Loucy (cell line): Measurements from ENCODE around the gene POC1B.

Experiments used
- H2AFZ ChIP-seq: fragments of 200-600 bp; sonication (generic); 2 replicates; pipeline ENCODE4 v1.6.0; 2016; ENCODE audit warnings: antibody characterized with exemption, mild to moderate bottlenecking, low read length, moderate library complexity
- H3F3A ChIP-seq: fragments of 200-600 bp; 2 replicates; pipeline ENCODE4 v1.6.0; 2016; ENCODE audit warnings: antibody characterized with exemption, low read depth, mild to moderate bottlenecking
- H3K27me3 ChIP-seq: fragments of 200-600 bp; sonication (generic); 2 replicates; pipeline ENCODE4 v1.6.1; 2014; ENCODE audit warnings: low read length, mild to moderate bottlenecking; ENCODE audit not compliant: insufficient read depth, poor library complexity, severe bottlenecking
- H3K36me3 ChIP-seq: fragments of 200-600 bp; sonication (generic); 2 replicates; pipeline ENCODE4 v1.6.1; 2016; ENCODE audit warnings: low read length; ENCODE audit not compliant: insufficient read depth
- H3K4me1 ChIP-seq: fragments of 200-600 bp; sonication (generic); 2 replicates; pipeline ENCODE4 v1.5.1; 2014; ENCODE audit warnings: low read length, mild to moderate bottlenecking; ENCODE audit not compliant: insufficient read depth, poor library complexity, severe bottlenecking
- H3K4me2 ChIP-seq: fragments of 200-600 bp; sonication (generic); 2 replicates; pipeline ENCODE4 v1.6.0; 2014; ENCODE audit warnings: antibody characterized with exemption, low read length, low read depth, mild to moderate bottlenecking; ENCODE audit not compliant: poor library complexity, severe bottlenecking
- H3K4me3 ChIP-seq: fragments of 200-600 bp; sonication (generic); 2 replicates; pipeline ENCODE4 v1.5.1; 2014; ENCODE audit warnings: low read length, mild to moderate bottlenecking, mixed read lengths; ENCODE audit not compliant: poor library complexity, severe bottlenecking
- H3K79me2 ChIP-seq: fragments of 200-600 bp; sonication (generic); 2 replicates; pipeline ENCODE4 v1.6.1; 2014; ENCODE audit warnings: low read length; ENCODE audit not compliant: insufficient read depth
- H3K9ac ChIP-seq: fragments of 200-600 bp; sonication (generic); 2 replicates; pipeline ENCODE4 v1.6.0; 2014; ENCODE audit warnings: mild to moderate bottlenecking, low read depth, low read length, moderate library complexity; ENCODE audit not compliant: poor library complexity, severe bottlenecking
- H3K9me2 ChIP-seq: fragments of 200-600 bp; sonication (generic); replicated peaks from 2 replicates; pipeline ENCODE4 v1.6.1; 2016; ENCODE audit warnings: low read depth, low read length, mixed read lengths
- H3K9me3 ChIP-seq: fragments of 200-600 bp; sonication (generic); 2 replicates; pipeline ENCODE4 v1.6.1; 2014; ENCODE audit warnings: mild to moderate bottlenecking, antibody characterized with exemption, low read length, low read depth; ENCODE audit not compliant: insufficient read depth
- H4K20me1 ChIP-seq: fragments of 200-600 bp; sonication (generic); 2 replicates; pipeline ENCODE4 v1.6.0; 2014; ENCODE audit warnings: antibody characterized with exemption, low read length, mild to moderate bottlenecking; ENCODE audit not compliant: insufficient read depth, poor library complexity, severe bottlenecking
- EZH2phosphoT487 ChIP-seq: fragments of 200-600 bp; IDR thresholded peaks from 2 replicates; pipeline ENCODE4 v1.6.1; 2018; ENCODE audit warnings: antibody characterized with exemption, mild to moderate bottlenecking, moderate library complexity, borderline replicate concordance
- TF ChIP-seq, protein P1 (sequence below): fragments of 200-600 bp; sonication (generic); conservative IDR thresholded peaks from 2 replicates; pipeline ENCODE4 v1.5.1; 2014; ENCODE audit warnings: mild to moderate bottlenecking, antibody characterized with exemption, low read length

Gene POC1B

DNA sequence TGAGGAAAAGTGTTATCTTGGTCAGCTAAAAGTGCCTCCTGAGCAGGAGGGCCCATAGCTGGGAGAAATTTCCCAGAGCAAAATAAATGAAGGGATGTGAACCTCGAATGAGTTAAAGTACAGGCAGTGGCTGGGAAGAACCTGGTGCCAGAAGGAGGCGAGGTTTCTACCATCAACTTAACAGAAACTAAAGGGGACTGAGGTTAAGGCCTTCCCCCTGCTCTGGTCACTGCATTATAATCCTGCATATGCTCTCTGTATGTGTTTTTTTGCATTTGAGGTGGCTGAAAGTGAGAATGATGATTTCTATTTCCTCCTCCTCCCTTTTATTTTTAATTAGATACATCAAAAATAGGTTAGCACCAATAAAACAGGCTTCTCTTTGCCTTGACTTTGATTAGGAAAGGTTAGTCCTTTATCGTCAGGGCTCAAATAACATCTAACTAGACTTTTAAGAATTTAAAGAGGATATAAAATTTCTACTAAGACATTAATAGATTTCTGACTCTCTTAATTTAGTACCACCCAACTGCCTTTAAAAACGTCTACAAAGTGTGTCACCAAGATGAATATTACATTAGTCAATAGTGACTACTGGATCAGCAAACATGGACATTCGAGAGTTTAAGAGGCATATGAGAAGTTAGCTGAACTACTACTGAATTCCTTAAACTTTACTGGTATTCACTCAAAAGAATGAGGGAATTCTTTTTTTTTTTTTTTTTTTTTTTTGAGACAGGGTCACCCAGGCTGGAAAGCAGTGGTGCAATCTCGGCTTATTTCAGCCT, 50.5 kb downstream of the POC1B start:
- Histone ChIP-seq H3K4me2 (no peak overlapping the region), H3K9ac (no peak overlapping the region), H3F3A (no peaks in the 10 kb centered on the region), H3K9me3 (no peaks in the 10 kb centered on the region), H3K4me3 (no peak overlapping the region), H2AFZ (no peak overlapping the region), H3K9me2 (no peaks in the 10 kb centered on the region), H3K36me3 (no peaks in the 10 kb centered on the region; the same call in 1 of the 2 replicates), H3K27me3 (no peaks in the 10 kb centered on the region), H3K79me2 (no peaks in the 10 kb centered on the region), H3K4me1 (no peaks in the 10 kb centered on the region), H4K20me1 (no peaks in the 10 kb centered on the region)
- TF ChIP-seq, protein P1, sequence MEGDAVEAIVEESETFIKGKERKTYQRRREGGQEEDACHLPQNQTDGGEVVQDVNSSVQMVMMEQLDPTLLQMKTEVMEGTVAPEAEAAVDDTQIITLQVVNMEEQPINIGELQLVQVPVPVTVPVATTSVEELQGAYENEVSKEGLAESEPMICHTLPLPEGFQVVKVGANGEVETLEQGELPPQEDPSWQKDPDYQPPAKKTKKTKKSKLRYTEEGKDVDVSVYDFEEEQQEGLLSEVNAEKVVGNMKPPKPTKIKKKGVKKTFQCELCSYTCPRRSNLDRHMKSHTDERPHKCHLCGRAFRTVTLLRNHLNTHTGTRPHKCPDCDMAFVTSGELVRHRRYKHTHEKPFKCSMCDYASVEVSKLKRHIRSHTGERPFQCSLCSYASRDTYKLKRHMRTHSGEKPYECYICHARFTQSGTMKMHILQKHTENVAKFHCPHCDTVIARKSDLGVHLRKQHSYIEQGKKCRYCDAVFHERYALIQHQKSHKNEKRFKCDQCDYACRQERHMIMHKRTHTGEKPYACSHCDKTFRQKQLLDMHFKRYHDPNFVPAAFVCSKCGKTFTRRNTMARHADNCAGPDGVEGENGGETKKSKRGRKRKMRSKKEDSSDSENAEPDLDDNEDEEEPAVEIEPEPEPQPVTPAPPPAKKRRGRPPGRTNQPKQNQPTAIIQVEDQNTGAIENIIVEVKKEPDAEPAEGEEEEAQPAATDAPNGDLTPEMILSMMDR, result no peak
- TF ChIP-seq EZH2phosphoT487, result no peak

DNA sequence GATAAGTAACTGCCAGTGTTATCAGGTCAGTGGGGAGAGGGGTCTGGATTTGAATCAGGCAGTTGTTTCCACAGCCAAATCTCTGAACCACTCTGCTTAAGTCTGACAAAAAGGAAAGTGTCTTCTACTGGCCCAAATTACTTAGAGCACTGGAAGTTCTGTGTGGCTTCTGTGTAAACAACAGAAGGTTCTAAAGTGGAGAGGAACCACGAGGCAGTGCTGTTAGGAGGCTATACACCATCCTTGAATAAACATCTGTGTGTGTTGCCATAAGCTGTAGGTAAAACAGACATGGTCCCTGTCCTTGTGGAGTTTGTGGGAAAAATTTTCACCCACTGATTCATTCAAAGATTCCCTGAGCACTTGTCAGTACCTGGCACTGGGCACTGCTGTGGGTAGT, 51.2 kb downstream of the POC1B start:
- Histone ChIP-seq H3K36me3 (no peaks in the 10 kb centered on the region; the same call in 1 of the 2 replicates), H2AFZ (no peak overlapping the region), H3K9me2 (no peaks in the 10 kb centered on the region), H3K4me2 (no peak overlapping the region), H3K9ac (no peak overlapping the region), H3K4me3 (no peak overlapping the region), H3K79me2 (no peaks in the 10 kb centered on the region), H4K20me1 (no peaks in the 10 kb centered on the region), H3K9me3 (no peaks in the 10 kb centered on the region), H3F3A (no peaks in the 10 kb centered on the region), H3K4me1 (no peaks in the 10 kb centered on the region), H3K27me3 (no peaks in the 10 kb centered on the region)
- no peak for TF ChIP-seq EZH2phosphoT487
- TF ChIP-seq, protein P1, result no peak

DNA sequence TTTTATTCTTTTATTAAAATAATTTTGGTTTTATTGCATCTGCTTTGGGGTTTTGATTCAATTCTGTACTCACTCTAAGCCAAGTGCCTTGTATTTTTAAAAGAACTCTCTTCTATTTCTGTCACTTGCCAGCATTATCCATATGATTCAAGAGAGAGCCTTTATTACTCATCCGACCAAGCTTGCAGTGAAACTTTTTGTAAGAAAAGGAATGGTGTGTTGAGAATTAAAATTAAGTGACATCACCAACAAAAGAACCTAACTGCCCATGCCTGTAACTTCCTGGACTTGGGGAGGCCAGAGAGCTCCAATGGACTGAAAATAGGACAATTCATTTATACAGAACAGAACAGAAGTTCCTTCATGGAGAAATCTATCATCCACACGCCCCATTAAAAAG, 53.3 kb downstream of the POC1B start:
- no peaks in the 10 kb centered on the region for H3K9me3 ChIP-seq
- H3K27me3 ChIP-seq, result no peaks in the 10 kb centered on the region
- no peak overlapping the region for H3K4me3 ChIP-seq
- no peaks in the 10 kb centered on the region for H3F3A ChIP-seq
- no peaks in the 10 kb centered on the region; the same call in 1 of the 2 replicates for H3K36me3 ChIP-seq
- H3K4me1 ChIP-seq, result peaks cover 9% of the 10 kb centered on the region
- no peak for TF ChIP-seq EZH2phosphoT487
- TF ChIP-seq, protein P1, result no peak
- H3K9ac ChIP-seq, result no peak overlapping the region
- no peak overlapping the region for H2AFZ ChIP-seq
- no peaks in the 10 kb centered on the region for H3K9me2 ChIP-seq
- no peaks in the 10 kb centered on the region for H3K79me2 ChIP-seq
- no peaks in the 10 kb centered on the region for H4K20me1 ChIP-seq
- H3K4me2 ChIP-seq, result no peak overlapping the region
